T-helper 2 cell (primary cell): ENCODE measurements around the gene HEXD.
"Not testable (repeated sequence)": the region's sequence is repeated elsewhere in the genome, so short reads cannot be mapped to it uniquely, and the experiment has no call there.

Source experiments
- DNase-seq, 5 experiments: peaks; one replicate each; pipeline versions ENCODE4 v3.0.0 to v3.0.0-alpha.2; 2012 to 2022

HEXD gene

DNA sequence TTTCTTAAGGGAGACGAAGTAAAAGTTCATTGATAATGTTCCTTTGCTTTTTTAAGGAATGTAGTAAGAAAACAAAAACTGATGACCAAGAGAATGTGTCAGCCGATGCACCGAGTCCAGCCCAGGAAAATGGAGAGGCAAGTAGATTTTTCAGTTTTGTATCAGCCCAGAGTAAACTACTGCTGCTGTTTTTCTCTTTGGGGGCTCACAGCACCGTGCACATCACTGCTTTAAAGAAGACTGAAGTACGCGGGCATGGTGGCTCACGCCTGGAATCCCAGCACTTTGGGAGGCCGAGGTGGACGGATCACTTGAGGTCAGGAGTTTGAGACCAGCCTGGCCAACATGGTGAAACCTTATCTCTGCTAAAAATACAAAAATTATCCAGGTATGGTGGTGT lies 41.8 kb downstream of the HEXD start:
- DNase-seq = not testable (repeated sequence)

DNA sequence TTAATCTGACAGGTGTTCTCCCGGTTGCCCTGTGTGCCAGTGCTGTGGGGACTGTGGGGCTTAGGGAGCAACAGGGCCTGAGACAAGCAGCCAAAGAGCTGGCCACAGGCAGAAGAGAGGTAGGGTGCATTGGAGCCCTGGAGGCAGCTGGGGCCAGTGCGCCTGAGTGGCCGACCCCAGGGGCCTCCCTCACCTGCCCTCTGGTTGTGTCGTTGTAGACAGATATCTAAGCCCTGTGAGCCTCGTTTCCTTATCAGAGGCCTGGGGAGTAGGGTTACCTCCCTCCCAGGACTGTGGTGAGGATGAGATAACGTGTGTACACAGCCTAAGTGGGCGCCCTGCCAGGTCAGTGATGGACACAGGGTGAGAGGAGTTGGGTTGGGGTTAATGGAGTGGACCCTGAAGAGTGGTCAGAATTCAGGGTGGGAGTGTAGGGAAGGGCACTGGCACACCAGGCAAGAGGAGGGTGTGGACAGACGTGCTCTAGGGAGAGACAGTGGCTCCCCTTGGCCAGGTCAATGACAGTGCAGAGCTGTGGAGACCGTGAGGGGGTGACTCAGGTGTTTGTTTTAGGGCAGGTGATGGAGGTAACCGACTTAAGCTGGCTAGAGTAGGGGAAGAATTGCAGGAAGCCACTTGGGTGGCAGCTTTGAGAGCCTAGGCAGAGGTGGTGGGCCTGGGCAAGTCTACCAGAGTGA lies 43.8 kb downstream of the HEXD start:
- no peak for DNase-seq

GRCh38 chr17:82463391-82463790 lies 45.2 kb downstream of the HEXD start:
- DNase-seq = no peak

- DNase-seq = no peak
These were observed 45.9 kb downstream of the HEXD start for GRCh38 chr17:82463925-82464566.

GRCh38 chr17:82464567-82464929 lies 46.4 kb downstream of the HEXD start:
- no peak for DNase-seq

DNA sequence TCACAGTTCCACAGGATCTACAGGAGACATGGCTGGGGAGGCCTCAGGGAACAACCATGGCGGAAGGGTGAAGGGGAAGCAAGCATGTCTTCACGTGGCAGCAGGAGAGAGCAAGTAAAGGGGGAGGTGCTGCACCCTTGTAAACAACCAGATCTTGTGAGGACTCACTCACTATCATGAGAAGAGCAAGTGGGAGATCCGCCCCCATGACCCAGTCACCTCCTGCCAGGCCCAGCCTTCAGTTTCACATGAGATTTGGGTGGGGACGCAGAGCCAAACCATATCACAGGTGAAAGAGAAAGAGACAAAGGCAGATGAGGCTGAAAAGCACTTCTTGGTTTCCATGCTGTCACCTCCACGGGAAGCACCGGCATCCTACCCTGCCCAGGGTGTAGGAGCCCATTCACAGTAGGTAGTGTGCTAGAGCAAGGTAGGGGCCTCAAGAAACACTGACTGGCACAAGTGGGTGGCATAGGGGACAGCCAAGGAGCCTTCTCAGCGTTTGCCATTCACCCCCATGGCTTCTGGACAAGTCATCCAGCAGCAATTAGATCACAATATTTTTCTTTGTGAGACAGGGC lies 47.0 kb downstream of the HEXD start:
- DNase-seq = no peak

GRCh38 chr17:82468692-82469091 lies 50.5 kb downstream of the HEXD start:
- DNase-seq = no peak

DNA sequence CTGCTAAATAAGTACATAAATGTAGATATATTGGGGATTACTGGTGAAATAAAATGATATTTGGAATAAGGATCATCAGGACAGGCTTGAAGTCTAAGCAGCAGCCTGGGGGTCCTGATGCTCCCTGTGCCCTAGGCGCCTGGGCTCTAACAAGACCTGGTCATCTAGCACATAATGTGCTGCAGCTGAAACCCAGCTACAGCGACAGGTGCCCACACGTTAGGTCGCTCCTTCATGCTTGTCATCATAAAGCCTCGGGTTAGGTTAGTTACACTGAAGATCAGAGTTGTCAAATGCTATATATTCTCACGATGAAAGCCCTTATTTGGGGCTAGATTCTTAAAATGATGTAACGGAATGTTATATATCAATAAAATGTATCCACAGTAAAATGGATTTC lies 51.9 kb downstream of the HEXD start:
- DNase-seq = no peak

DNA sequence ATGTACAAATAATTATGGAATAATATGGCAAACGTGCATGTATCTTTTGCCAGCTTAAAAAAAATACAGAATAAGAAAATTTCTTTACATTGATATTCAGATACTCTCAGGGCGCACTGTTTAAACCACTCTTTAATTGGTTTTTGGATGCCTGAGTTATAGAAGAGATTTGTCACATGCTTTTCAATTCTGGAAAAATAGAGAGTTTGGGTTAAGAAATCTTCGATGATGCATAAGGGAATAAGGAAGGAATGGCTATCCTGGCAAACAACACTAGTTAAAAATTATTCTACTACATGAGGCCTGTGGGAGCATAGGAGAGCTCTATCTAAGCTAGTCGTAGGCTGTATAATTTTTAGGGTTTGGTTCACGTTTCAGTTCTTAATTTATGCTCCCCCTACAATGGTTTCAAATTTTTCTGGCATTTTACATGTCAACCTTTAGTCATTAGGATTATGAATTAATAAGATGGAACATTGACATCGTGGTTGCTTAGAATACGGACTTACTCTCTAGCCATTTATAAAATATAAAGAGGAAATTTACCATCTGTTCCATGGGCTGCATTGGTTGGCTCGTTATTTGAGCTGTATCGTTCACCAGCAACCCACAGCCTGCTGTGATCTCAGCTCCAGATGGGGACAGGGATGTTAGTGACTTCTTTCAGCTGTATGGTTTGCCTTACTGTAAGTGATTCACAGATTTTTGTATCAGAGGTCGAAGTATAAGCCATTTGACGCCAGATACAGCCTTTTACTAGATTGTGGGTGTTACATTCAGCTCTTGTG lies 56.3 kb downstream of the HEXD start:
- DNase-seq = no peak

DNA sequence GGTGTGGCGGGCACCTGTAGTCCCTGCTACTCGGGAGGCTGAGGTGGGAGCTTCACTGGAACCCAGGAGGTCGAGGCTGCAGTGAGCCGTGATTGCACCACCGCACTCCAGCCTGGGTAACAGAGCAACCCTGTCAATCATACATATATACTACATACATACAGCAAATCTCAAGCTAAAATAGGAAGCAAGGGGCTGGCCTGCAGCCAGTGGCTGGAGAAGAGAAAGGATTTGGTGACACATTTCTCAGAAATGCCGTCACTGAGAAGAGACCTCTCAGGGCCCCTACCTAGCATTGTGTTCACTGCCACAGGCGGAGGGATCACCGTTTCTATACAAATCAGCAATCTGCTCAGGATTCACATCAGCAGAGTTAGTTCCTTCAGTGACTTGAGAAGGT lies 57.3 kb downstream of the HEXD start:
- DNase-seq = no peak

DNA sequence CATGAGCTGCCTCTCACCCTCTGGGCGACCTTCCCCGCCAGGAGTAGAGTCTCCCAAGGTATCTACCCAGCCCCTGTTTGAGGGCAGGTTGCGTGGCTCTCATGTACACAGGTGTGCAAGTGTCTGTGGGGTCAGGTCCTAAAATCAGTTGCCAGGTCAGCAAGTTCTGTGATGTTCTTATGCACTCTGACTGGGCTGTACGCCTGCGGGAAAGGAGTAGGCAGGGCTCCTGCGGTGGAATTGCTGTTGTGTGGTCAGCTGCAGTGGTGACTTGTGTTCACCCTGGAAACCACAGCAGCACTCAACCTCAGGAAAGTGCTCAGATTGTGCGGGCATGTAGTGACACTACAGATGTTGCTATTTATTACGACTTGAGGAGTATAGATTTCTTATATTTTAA lies 59.8 kb downstream of the HEXD start:
- DNase-seq = peak in 1 of 5 experiments; percentile 30

DNA sequence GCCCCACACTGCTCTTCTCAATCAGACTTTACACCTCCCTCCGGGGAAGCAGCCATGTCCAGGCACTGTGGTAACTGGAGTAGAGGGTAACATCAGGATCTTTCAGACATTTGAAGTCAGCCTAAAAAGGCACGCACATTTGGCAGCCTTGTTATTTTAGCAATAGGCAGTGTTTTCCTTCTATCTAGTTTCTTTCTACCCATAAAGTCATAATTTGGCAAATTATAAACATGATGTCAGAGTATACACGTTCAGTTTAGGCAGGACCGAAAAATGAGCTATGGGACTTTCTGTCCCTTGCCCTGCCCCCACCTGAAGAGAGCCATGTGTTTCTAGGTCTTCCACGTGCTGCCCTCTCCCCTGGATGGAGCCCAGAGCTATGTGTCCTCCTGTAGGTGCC lies 61.5 kb downstream of the HEXD start:
- no peak for DNase-seq

DNA sequence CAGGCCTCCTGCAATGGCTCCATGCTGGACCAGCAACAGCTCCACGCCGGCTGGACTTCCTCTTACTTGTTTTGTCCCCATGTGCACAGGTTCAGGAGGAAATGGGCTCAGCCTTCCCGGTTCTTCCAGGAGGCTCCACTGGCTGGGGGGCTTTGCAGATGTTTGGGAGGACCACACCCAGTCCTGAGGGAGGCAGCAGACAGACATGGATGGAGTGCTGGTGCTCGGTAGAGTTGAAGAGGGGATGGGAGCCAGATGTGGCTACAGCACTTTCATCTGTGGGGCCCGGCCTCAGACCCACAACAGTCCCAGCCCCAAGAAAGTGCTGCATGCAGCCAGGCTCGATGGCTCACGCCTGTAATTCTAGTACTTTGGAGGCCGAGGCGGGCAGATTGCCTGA lies 62.2 kb downstream of the HEXD start:
- no peak for DNase-seq

GRCh38 chr17:82483204-82483660 lies 65.1 kb downstream of the HEXD start:
- DNase-seq = no peak

DNA sequence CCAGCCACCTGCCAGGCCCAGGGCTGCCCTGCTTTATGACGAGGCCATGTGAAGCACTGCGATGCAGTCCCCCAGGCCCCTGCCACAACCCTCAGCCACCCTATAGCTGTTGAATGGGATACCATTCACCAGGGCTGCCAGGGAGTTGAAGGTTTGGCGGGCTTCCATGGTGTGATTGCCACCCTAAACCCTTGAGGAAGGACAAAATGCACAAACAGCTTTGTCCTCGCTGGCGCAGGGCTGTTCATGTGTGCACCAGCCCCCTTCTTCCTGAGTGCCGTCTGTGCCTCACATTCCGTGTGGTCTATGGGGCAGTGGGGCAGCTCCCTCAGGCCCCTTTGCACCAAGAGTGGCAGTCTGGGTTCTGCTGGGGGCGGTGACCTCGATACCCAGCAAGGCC lies 65.7 kb downstream of the HEXD start:
- no peak for DNase-seq

DNA sequence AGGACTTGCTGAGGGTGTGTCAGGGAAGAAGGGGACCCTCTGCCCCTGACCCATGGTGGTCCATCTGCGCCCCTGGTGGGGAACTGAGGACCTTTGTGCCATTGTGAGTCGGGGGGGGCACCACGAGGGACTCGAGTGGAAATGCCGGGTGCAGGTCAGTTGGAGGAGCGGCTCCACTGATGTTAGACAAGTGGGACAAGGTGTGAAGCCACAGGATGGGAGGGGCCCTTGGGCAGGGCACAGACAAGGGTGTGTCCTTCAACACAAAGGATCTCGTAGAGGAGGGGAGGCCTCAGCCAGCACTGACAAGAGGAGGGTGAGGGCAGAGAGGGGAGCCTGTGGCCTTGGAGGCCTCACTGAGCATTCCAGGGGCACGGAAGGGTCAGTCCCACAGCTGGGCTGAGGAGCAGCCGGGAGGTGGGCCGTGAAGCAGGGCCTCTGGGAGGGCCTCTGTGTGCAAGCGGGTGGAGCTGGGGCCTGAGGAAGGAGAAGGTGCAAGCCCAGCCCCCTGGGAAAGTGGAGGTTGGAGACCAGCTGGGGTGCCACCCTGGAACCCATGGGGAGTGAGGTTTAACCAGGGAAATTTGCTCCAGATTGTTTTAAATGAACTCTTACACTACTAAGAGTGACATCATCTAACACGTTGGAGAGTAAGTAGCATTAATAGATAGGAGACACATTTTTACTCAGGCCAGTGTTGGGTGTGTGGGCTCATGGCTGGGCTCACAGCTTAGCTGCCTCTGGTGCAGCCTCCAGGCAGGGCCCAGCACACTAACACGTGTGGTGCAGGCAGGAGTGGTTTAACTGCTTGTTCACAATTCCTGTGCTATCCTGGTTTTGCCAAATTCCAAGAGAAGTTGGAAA lies 68.3 kb downstream of the HEXD start:
- DNase-seq = no peak

DNA sequence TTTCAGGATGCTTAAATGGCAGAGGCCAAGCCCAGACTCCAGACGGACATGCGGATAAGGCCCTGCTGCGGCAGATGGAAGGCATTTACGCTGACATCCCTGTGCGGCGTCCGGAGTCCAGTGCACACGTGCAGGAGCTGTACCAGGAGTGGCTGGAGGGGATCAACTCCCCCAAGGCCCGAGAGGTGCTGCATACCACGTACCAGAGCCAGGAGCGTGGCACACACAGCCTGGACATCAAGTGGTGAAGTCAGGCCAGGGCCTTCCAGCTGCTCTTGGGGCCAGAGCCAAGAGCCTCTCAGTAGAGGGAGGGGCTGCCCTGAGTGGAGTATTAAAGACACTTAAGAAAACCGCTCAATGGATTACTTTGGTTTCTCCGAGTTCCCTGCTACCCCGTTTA lies 69.8 kb downstream of the HEXD start:
- no peak for DNase-seq

DNA sequence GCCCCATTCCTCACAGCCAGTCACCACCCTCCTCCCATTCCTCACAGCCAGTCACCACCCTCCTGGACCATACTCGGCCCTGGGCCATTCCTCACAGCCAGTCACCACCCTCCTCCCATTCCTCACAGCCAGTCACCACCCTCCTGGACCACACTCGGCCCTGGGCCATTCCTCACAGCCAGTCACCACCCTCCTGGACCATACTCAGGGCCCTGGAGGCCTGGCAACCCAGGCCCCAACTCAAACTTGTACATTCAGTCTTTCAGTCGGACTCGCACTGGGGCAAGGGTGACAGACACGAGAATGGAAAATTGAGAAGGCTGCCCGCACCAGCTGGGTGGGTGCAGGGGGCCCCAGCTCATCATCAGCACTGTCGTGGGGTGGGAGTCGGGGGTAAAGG lies 71.0 kb downstream of the HEXD start:
- no peak for DNase-seq

DNA sequence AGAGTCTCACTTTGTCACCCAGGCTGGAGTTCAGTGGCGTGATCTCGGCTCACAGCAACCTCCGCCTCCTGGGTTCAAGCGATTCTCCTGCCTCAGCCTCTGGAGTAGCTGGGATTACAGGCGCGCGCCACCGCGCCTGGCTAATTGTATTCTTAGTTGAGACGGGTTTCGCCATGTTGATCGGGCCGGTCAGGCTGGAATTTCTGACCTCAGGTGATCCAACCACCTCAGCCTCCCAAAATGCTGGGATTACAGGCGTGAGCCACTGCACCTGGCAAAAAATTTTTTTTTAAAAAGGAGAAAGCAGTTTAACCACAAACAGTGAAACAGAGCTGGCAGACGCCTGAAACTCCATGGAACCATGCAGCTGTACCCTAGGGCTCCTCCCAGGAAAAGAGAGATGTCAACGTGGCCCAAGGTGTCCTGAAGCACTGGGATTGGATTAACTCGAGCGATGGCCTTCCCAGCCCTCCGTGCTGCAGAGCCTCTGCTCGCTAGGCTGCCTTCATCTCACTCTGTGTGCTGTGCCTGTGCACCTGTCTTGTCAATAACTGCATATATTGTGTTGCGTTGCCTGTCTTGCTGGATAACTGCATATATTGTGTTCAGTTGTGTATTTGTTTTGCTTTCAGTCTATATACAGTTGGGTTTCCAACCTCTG lies 71.8 kb downstream of the HEXD start:
- DNase-seq = no peak

DNA sequence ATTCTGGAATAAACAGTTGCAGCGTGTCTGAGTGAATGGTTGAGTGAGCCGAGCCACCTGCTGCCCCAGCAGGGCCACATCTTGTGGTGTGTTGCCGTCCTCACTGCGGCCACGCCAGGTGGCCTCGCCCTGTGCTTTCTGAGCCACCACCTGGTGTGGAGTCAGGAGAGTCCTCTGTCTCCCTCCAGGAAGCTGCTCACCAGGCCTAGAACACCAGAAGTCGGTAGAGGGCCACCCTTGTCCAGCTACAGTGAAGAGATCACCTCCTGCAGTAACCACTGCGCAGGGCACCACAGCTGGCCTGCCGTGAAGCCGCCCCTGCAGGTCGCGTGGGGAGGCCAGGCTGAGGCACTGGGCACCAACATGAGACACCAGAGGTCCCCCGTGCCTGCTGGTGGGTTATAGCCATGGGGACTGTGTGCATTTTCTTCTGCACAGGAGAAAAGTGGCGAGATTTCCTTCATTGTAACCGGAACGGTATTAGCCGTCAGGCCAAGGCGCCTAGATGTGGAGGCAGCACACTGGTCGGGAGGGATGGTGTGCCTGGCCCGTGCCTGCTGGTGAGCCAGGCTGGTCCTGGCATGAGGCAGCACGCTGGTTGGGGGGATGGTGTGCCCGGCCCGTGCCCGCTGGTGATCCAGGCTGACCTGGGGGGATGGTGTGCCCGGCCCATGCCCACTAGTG lies 72.5 kb downstream of the HEXD start:
- DNase-seq = no peak

DNA sequence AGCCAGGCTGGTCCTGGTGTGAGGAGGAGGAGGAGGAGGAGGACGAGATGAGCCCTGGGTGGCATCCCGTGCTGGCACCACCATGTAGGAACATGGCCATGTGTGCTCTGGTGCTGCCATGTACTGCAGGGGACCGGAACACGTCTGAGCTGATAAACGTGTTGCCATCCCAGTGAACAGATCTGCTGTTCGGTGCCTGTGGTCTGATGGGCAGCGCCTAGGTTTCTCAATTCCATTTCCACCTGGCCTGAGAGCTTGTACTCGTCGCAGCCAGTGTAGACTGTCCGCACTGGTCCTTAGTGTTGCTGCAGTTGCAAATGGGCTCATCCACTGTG lies 73.0 kb downstream of the HEXD start:
- DNase-seq = no peak

DNA sequence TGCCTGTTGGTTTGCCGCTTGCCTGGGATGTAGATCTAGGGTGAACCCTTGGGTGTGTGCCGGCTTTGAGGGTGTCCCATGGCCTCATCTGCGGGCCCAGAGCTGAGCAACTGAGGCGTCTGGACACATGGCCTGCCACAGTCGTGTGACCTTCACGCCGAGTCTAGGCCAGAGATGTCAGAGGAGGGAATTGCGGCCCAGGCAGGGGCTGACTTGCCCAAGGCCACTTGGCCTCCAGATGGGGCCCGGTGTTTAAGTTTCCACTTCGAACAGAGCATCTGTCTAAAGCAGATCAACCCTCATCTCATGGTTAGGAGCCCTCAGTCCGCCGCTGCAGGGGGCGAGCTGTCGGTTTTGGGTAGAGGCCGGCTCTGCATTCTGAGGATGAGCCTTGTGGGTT lies 73.4 kb downstream of the HEXD start:
- DNase-seq = no peak
